K562 (cell line): ENCODE data around the gene ZSCAN26. TPM values are rescaled to one million over a fixed set of nuclear protein-coding genes. Genes with fewer than 3 reads are reported as not detected.

Experiments used
- BDP1 ChIP-seq: IDR thresholded peaks from 3 replicates; pipeline ENCODE4 v1.6.1; 2011; ENCODE audit not compliant: insufficient read length, insufficient read depth
- HEY1 ChIP-seq: fragments of 250-450 bp; sonication (Bioruptor Pico); IDR thresholded peaks from 2 replicates; pipeline ENCODE4 v1.5.0; 2020; ENCODE audit warnings: mild to moderate bottlenecking, moderate library complexity, borderline replicate concordance
- MBD2 ChIP-seq: sonication (generic); IDR thresholded peaks from 2 replicates; pipeline ENCODE4 v1.6.1; 2016; ENCODE audit warnings: low read depth, borderline replicate concordance
- TAF9B ChIP-seq: fragments of 450-650 bp; IDR thresholded peaks from 2 replicates; pipeline ENCODE4 v1.6.1; 2018; ENCODE audit warnings: mild to moderate bottlenecking; ENCODE audit not compliant: partially characterized antibody
- YY1 ChIP-seq, 3 experiments: IDR thresholded peaks; 2 replicates each; pipeline ENCODE4 v1.6.1; 2011; ENCODE audit warnings: low read length in 2 of 3, mild to moderate bottlenecking in 2 of 3, moderate library complexity in 2 of 3, borderline replicate concordance in 1 of 3, control low read depth in 1 of 3, low read depth in 1 of 3; ENCODE audit not compliant: insufficient read depth in 3 of 3, insufficient replicate concordance in 2 of 3, control insufficient read depth in 1 of 3, insufficient read length in 1 of 3; ENCODE audit errors: extremely low read depth in 1 of 3
- ZC3H8 ChIP-seq: fragments of 450-650 bp; IDR thresholded peaks from 2 replicates; pipeline ENCODE4 v1.6.1; 2017
- ZKSCAN8 ChIP-seq: fragments of 200-800 bp; sonication (Bioruptor generic); IDR thresholded peaks from 2 replicates; pipeline ENCODE4 v1.6.1; 2016; ENCODE audit warnings: missing genetic modification characterization, missing compliant biosample characterization
- ZNF253 ChIP-seq: fragments of 250-450 bp; sonication (Bioruptor Pico); conservative IDR thresholded peaks from 2 replicates; pipeline ENCODE4 v1.6.1; 2021; ENCODE audit warnings: mild to moderate bottlenecking
- polyA plus RNA-seq, 8 experiments: library from polyadenylated mRNA; depleted of rRNA in 4 of 8; stranded (reverse) in 5 of 8; unstranded in 3 of 8; fragments of >200 nt; fragmentation: Nextera tagmentation in 2 of 8; fragmentation: Illumina TruSeq in 1 of 8; extraction: Ambion mirVana in 2 of 8; extraction: Trizol in 1 of 8; gene quantifications; 2 replicates each; pipeline versions ENCODE4 v1.2.1 to v1.2.3, GENCODE V29; 2011 to 2014; ENCODE audit warnings: inconsistent platforms in 1 of 8, missing spikeins in 1 of 8
- total RNA-seq, 7 experiments: library from RNA; depleted of rRNA in 6 of 7; stranded (reverse); fragments of >200 nt in 6 of 7; fragmentation: Illumina TruSeq in 2 of 7; extraction: Trizol in 2 of 7; gene quantifications; 2 replicates each; pipeline versions ENCODE4 v1.2.1 to v1.2.3, GENCODE V29; 2011 to 2021; ENCODE audit warnings: low replicate concordance in 1 of 7
- TF ChIP-seq, protein P1 (sequence below): fragments of 450-650 bp; IDR thresholded peaks from 2 replicates; pipeline ENCODE4 v1.7.1; 2018; ENCODE audit warnings: mild to moderate bottlenecking, low read depth; ENCODE audit not compliant: partially characterized antibody
- TF ChIP-seq, protein P2 (sequence below): sonication (generic); formaldehyde crosslinking; IDR thresholded peaks from 2 replicates; pipeline ENCODE4 v1.8.1; 2023; ENCODE audit warnings: missing genetic modification reagents, mild to moderate bottlenecking, borderline replicate concordance
- TF ChIP-seq, protein P3 (sequence below): sonication (generic); formaldehyde crosslinking; IDR thresholded peaks from 2 replicates; pipeline ENCODE4 v1.9.0; 2022; ENCODE audit warnings: mild to moderate bottlenecking, missing genetic modification reagents
- TF ChIP-seq, protein P4 (sequence below): sonication (generic); formaldehyde crosslinking; IDR thresholded peaks from 2 replicates; pipeline ENCODE4 v1.8.0; 2023; ENCODE audit warnings: mild to moderate bottlenecking, missing genetic modification reagents
- TF ChIP-seq, protein P5 (sequence below): fragments of 200-800 bp; sonication (Bioruptor generic); IDR thresholded peaks from 2 replicates; pipeline ENCODE4 v1.6.1; 2017; ENCODE audit warnings: missing genetic modification characterization, missing compliant biosample characterization

The ZSCAN26 gene
- total and polyA plus RNA-seq, 9 of the 15 experiments (the other 6 are each of a cell fraction or from before 2014, with no cell fraction given), result 5.9 to 14.2 (median 10.5) TPM

DNA sequence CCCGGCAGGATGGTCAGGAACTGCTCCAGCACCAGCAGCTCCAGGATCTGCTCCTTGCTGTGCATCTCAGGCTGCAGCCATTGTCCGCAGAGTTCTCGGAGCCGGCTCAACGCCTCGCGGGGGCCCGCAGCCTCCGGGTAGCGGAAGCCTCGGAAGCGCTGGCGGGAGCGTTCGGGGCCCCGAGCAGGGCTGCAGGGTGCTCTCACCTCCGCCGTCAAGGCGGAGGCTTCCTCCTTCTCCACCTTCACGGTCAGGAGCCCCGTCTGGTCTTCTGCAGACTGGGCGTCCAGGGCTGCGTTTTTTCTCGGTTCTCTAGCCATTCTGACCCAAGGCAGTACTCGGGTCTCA is 15.3 kb upstream of the ZSCAN26 start (continued):
- TF ChIP-seq ZC3H8, result no peak
- no peak for TF ChIP-seq HEY1
- TF ChIP-seq, protein P1, sequence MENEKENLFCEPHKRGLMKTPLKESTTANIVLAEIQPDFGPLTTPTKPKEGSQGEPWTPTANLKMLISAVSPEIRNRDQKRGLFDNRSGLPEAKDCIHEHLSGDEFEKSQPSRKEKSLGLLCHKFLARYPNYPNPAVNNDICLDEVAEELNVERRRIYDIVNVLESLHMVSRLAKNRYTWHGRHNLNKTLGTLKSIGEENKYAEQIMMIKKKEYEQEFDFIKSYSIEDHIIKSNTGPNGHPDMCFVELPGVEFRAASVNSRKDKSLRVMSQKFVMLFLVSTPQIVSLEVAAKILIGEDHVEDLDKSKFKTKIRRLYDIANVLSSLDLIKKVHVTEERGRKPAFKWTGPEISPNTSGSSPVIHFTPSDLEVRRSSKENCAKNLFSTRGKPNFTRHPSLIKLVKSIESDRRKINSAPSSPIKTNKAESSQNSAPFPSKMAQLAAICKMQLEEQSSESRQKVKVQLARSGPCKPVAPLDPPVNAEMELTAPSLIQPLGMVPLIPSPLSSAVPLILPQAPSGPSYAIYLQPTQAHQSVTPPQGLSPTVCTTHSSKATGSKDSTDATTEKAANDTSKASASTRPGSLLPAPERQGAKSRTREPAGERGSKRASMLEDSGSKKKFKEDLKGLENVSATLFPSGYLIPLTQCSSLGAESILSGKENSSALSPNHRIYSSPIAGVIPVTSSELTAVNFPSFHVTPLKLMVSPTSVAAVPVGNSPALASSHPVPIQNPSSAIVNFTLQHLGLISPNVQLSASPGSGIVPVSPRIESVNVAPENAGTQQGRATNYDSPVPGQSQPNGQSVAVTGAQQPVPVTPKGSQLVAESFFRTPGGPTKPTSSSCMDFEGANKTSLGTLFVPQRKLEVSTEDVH, result no peak
- no peak for TF ChIP-seq TAF9B
- TF ChIP-seq, protein P2, sequence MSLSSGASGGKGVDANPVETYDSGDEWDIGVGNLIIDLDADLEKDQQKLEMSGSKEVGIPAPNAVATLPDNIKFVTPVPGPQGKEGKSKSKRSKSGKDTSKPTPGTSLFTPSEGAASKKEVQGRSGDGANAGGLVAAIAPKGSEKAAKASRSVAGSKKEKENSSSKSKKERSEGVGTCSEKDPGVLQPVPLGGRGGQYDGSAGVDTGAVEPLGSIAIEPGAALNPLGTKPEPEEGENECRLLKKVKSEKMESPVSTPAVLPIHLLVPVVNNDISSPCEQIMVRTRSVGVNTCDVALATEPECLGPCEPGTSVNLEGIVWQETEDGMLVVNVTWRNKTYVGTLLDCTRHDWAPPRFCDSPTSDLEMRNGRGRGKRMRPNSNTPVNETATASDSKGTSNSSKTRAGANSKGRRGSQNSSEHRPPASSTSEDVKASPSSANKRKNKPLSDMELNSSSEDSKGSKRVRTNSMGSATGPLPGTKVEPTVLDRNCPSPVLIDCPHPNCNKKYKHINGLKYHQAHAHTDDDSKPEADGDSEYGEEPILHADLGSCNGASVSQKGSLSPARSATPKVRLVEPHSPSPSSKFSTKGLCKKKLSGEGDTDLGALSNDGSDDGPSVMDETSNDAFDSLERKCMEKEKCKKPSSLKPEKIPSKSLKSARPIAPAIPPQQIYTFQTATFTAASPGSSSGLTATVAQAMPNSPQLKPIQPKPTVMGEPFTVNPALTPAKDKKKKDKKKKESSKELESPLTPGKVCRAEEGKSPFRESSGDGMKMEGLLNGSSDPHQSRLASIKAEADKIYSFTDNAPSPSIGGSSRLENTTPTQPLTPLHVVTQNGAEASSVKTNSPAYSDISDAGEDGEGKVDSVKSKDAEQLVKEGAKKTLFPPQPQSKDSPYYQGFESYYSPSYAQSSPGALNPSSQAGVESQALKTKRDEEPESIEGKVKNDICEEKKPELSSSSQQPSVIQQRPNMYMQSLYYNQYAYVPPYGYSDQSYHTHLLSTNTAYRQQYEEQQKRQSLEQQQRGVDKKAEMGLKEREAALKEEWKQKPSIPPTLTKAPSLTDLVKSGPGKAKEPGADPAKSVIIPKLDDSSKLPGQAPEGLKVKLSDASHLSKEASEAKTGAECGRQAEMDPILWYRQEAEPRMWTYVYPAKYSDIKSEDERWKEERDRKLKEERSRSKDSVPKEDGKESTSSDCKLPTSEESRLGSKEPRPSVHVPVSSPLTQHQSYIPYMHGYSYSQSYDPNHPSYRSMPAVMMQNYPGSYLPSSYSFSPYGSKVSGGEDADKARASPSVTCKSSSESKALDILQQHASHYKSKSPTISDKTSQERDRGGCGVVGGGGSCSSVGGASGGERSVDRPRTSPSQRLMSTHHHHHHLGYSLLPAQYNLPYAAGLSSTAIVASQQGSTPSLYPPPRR (CRISPR knock-in tag), result no peak
- TF ChIP-seq, protein P3, sequence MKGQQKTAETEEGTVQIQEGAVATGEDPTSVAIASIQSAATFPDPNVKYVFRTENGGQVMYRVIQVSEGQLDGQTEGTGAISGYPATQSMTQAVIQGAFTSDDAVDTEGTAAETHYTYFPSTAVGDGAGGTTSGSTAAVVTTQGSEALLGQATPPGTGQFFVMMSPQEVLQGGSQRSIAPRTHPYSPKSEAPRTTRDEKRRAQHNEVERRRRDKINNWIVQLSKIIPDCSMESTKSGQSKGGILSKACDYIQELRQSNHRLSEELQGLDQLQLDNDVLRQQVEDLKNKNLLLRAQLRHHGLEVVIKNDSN (CRISPR knock-in tag), result peak; percentile 4; the same call in 1 of the 2 replicates
- TF ChIP-seq, protein P4, sequence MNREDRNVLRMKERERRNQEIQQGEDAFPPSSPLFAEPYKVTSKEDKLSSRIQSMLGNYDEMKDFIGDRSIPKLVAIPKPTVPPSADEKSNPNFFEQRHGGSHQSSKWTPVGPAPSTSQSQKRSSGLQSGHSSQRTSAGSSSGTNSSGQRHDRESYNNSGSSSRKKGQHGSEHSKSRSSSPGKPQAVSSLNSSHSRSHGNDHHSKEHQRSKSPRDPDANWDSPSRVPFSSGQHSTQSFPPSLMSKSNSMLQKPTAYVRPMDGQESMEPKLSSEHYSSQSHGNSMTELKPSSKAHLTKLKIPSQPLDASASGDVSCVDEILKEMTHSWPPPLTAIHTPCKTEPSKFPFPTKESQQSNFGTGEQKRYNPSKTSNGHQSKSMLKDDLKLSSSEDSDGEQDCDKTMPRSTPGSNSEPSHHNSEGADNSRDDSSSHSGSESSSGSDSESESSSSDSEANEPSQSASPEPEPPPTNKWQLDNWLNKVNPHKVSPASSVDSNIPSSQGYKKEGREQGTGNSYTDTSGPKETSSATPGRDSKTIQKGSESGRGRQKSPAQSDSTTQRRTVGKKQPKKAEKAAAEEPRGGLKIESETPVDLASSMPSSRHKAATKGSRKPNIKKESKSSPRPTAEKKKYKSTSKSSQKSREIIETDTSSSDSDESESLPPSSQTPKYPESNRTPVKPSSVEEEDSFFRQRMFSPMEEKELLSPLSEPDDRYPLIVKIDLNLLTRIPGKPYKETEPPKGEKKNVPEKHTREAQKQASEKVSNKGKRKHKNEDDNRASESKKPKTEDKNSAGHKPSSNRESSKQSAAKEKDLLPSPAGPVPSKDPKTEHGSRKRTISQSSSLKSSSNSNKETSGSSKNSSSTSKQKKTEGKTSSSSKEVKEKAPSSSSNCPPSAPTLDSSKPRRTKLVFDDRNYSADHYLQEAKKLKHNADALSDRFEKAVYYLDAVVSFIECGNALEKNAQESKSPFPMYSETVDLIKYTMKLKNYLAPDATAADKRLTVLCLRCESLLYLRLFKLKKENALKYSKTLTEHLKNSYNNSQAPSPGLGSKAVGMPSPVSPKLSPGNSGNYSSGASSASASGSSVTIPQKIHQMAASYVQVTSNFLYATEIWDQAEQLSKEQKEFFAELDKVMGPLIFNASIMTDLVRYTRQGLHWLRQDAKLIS (CRISPR knock-in tag), result no peak
- TF ChIP-seq BDP1, result no peak
- TF ChIP-seq MBD2, result no peak
- no peak for TF ChIP-seq ZKSCAN8 (CRISPR knock-in tag)
- TF ChIP-seq ZNF253, result no peak
- TF ChIP-seq, protein P5, sequence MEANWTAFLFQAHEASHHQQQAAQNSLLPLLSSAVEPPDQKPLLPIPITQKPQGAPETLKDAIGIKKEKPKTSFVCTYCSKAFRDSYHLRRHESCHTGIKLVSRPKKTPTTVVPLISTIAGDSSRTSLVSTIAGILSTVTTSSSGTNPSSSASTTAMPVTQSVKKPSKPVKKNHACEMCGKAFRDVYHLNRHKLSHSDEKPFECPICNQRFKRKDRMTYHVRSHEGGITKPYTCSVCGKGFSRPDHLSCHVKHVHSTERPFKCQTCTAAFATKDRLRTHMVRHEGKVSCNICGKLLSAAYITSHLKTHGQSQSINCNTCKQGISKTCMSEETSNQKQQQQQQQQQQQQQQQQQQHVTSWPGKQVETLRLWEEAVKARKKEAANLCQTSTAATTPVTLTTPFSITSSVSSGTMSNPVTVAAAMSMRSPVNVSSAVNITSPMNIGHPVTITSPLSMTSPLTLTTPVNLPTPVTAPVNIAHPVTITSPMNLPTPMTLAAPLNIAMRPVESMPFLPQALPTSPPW (CRISPR knock-in tag), result no peak
- TF ChIP-seq YY1 (IDR thresholded peaks at IDR 0.05; ENCODE audit: borderline replicate concordance in 1 of 3, control insufficient read depth in 1 of 3, extremely low read depth in 1 of 3, insufficient read depth in 3 of 3, insufficient read length in 1 of 3, insufficient replicate concordance in 2 of 3, low read depth in 1 of 3, low read length in 2 of 3), result peak in 2 of 3 experiments; percentile 17 to 61
